Neural progenitor cell (in vitro differentiated cells): Measurements from ENCODE around the gene PAK6. TPM values are rescaled to one million over a fixed set of nuclear protein-coding genes. Genes with fewer than 3 reads are reported as not detected.
A peak's percentile ranks its signal among the peaks of the same experiment; 100 is the strongest.

Experiments
- DNase-seq: peaks from one replicate; pipeline ENCODE4 v3.0.0-alpha.2; 2016; ENCODE audit warnings: low spot score
- H2AFZ ChIP-seq: fragments of 200-600 bp; sonication (generic); replicated peaks from 2 replicates; pipeline ENCODE4 v1.6.1; 2016; ENCODE audit warnings: antibody characterized with exemption
- H3F3A ChIP-seq: fragments of 200-600 bp; sonication (generic); 2 replicates; pipeline ENCODE4 v1.6.1; 2016; ENCODE audit warnings: antibody characterized with exemption, low read depth
- H3K27ac ChIP-seq: fragments of 200-600 bp; sonication (generic); 2 replicates; pipeline ENCODE4 v1.5.1; 2016; ENCODE audit warnings: mild to moderate bottlenecking
- H3K27me3 ChIP-seq: fragments of 200-600 bp; sonication (generic); 2 replicates; pipeline ENCODE4 v1.6.1; 2016; ENCODE audit warnings: mild to moderate bottlenecking, moderate library complexity
- H3K36me3 ChIP-seq: fragments of 200-600 bp; sonication (generic); 2 replicates; pipeline ENCODE4 v1.5.1; 2016
- H3K4me1 ChIP-seq: fragments of 200-600 bp; sonication (generic); 2 replicates; pipeline ENCODE4 v1.6.1; 2016; ENCODE audit warnings: mixed run types
- H3K4me2 ChIP-seq: fragments of 200-600 bp; sonication (generic); 2 replicates; pipeline ENCODE4 v1.6.1; 2016
- H3K4me3 ChIP-seq: fragments of 200-600 bp; sonication (generic); 2 replicates; pipeline ENCODE4 v1.5.1; 2016
- H3K79me2 ChIP-seq: fragments of 200-600 bp; sonication (generic); 2 replicates; pipeline ENCODE4 v1.6.1; 2016; ENCODE audit warnings: low read depth
- H3K9ac ChIP-seq: fragments of 200-600 bp; sonication (generic); 2 replicates; pipeline ENCODE4 v1.6.1; 2016
- H3K9me3 ChIP-seq: fragments of 200-600 bp; sonication (generic); 2 replicates; pipeline ENCODE4 v1.5.1; 2016; ENCODE audit warnings: low read depth
- H4K20me1 ChIP-seq: fragments of 200-600 bp; sonication (generic); 2 replicates; pipeline ENCODE4 v1.6.1; 2016; ENCODE audit warnings: low read depth
- H3K27ac Mint-ChIP-seq: 3 replicates; pipeline ENCODE4 v1.8.0; 2021; ENCODE audit warnings: mixed read lengths
- H3K27me3 Mint-ChIP-seq: 2 replicates; pipeline ENCODE4 v1.8.0; 2022; ENCODE audit warnings: low read depth, mild to moderate bottlenecking, inconsistent platforms, moderate library complexity, mixed read lengths; ENCODE audit not compliant: insufficient read depth
- H3K36me3 Mint-ChIP-seq: 3 replicates; pipeline ENCODE4 v1.8.0; 2021; ENCODE audit warnings: mixed read lengths
- H3K4me1 Mint-ChIP-seq: 3 replicates; pipeline ENCODE4 v1.8.0; 2021; ENCODE audit warnings: mixed read lengths
- H3K4me3 Mint-ChIP-seq: 3 replicates; pipeline ENCODE4 v1.8.0; 2021; ENCODE audit warnings: mild to moderate bottlenecking, moderate library complexity, mixed read lengths
- H3K9me3 Mint-ChIP-seq: 3 replicates; pipeline ENCODE4 v1.8.0; 2020; ENCODE audit warnings: mixed read lengths
- EZH2 ChIP-seq: fragments of 200-600 bp; sonication (generic); IDR thresholded peaks from 2 replicates; pipeline ENCODE4 v1.6.1; 2017; ENCODE audit warnings: antibody characterized with exemption, mild to moderate bottlenecking, moderate library complexity
- EZH2phosphoT487 ChIP-seq: fragments of 200-600 bp; sonication (generic); IDR thresholded peaks from 2 replicates; pipeline ENCODE4 v1.6.1; 2017; ENCODE audit warnings: antibody characterized with exemption
- total RNA-seq: library from RNA; depleted of rRNA; stranded (reverse); fragments of >200 nt; gene quantifications from 2 replicates; pipeline ENCODE4 v1.2.3, GENCODE V29; 2015; ENCODE audit warnings: low replicate concordance
- TF ChIP-seq, protein P1 (sequence below): fragments of 200-600 bp; sonication (generic); IDR thresholded peaks from 2 replicates; pipeline ENCODE4 v1.5.1; 2017; ENCODE audit warnings: antibody characterized with exemption, mild to moderate bottlenecking

Gene PAK6
- total RNA-seq, 1 donor from 2014 or later, result not detected

DNA sequence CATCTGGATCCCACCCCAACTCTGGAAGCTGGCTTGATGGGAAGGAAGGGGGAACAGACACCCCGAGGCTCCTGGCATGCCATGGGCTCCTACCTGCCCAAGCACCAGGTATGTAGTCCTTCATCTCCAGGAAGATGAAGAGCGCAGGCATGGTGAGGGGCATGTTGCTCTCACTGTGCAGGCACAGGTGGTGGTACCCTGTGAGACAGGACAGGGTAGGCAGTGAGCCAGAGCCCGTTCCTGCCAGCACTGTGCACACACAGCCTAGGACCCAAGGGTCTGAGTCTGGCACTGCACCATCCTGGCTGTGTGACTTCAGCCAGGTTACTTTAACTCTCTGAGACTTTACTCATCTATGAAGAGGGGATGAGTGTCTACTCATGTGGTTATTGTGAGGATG is 53.4 kb downstream of the PAK6 start:
- DNase-seq, result no peak
- Histone ChIP-seq H3K9ac (no peak overlapping the region), H3K27ac (no peak overlapping the region), H3K36me3 (no peaks in the 10 kb centered on the region), H3K79me2 (no peaks in the 10 kb centered on the region), H3K4me2 (no peak overlapping the region), H3K9me3 (no peaks in the 10 kb centered on the region), H4K20me1 (no peaks in the 10 kb centered on the region), H3F3A (peaks cover 12% of the 10 kb centered on the region), H3K4me3 (no peak overlapping the region), H2AFZ (no peak overlapping the region), H3K4me1 (peaks cover 27% of the 10 kb centered on the region), H3K27me3 (peaks cover 66% of the 10 kb centered on the region)
- no peaks in the 10 kb centered on the region for H3K9me3 Mint-ChIP-seq
- TF ChIP-seq EZH2 (no peak), EZH2phosphoT487 (no peak)
- TF ChIP-seq, protein P1, sequence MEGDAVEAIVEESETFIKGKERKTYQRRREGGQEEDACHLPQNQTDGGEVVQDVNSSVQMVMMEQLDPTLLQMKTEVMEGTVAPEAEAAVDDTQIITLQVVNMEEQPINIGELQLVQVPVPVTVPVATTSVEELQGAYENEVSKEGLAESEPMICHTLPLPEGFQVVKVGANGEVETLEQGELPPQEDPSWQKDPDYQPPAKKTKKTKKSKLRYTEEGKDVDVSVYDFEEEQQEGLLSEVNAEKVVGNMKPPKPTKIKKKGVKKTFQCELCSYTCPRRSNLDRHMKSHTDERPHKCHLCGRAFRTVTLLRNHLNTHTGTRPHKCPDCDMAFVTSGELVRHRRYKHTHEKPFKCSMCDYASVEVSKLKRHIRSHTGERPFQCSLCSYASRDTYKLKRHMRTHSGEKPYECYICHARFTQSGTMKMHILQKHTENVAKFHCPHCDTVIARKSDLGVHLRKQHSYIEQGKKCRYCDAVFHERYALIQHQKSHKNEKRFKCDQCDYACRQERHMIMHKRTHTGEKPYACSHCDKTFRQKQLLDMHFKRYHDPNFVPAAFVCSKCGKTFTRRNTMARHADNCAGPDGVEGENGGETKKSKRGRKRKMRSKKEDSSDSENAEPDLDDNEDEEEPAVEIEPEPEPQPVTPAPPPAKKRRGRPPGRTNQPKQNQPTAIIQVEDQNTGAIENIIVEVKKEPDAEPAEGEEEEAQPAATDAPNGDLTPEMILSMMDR, result no peak
- peaks cover 66% of the 10 kb centered on the region for H3K4me1 Mint-ChIP-seq
- H3K27me3 Mint-ChIP-seq, result peaks cover 24% of the 10 kb centered on the region
- H3K4me3 Mint-ChIP-seq, result no peak overlapping the region
- H3K27ac Mint-ChIP-seq, result no peak overlapping the region
- H3K36me3 Mint-ChIP-seq, result no peaks in the 10 kb centered on the region

DNA sequence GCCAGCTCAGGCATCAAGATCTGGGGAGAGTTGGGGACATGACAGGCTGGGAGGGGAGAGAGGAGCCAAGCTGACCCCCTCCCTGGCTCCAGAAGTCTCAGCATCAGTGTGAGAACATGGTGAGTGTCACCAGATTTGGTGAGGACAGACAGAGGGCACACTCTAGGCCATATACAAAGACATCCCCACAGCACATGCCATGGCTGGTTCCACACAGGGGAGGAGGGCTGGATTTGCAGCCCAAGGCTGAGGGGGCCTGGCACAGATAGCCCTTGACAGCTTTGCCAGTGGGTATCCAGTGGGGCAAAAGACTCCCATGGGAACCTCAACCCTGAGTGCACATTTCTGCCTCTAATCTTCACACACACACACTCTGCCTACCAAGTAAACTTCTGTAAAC is 54.1 kb downstream of the PAK6 start:
- Mint-ChIP-seq H3K9me3 (no peaks in the 10 kb centered on the region), H3K27ac (peak overlapping the region; percentile 95), H3K4me1 (peaks cover 70% of the 10 kb centered on the region), H3K36me3 (no peaks in the 10 kb centered on the region), H3K27me3 (peaks cover 24% of the 10 kb centered on the region), H3K4me3 (peak overlapping the region; percentile 50)
- no peak overlapping the region for H3K4me3 ChIP-seq
- no peaks in the 10 kb centered on the region for H4K20me1 ChIP-seq
- H3K36me3 ChIP-seq, result no peaks in the 10 kb centered on the region
- peaks cover 12% of the 10 kb centered on the region for H3F3A ChIP-seq
- H3K4me2 ChIP-seq, result no peak overlapping the region
- no peaks in the 10 kb centered on the region for H3K79me2 ChIP-seq
- no peak overlapping the region for H3K9ac ChIP-seq
- no peak for TF ChIP-seq EZH2phosphoT487
- TF ChIP-seq, protein P1, result no peak
- no peak for TF ChIP-seq EZH2
- no peak overlapping the region for H3K27ac ChIP-seq
- H3K9me3 ChIP-seq, result no peaks in the 10 kb centered on the region
- H2AFZ ChIP-seq, result no peak overlapping the region
- no peak for DNase-seq
- peaks cover 59% of the 10 kb centered on the region for H3K27me3 ChIP-seq
- H3K4me1 ChIP-seq, result peaks cover 27% of the 10 kb centered on the region

DNA sequence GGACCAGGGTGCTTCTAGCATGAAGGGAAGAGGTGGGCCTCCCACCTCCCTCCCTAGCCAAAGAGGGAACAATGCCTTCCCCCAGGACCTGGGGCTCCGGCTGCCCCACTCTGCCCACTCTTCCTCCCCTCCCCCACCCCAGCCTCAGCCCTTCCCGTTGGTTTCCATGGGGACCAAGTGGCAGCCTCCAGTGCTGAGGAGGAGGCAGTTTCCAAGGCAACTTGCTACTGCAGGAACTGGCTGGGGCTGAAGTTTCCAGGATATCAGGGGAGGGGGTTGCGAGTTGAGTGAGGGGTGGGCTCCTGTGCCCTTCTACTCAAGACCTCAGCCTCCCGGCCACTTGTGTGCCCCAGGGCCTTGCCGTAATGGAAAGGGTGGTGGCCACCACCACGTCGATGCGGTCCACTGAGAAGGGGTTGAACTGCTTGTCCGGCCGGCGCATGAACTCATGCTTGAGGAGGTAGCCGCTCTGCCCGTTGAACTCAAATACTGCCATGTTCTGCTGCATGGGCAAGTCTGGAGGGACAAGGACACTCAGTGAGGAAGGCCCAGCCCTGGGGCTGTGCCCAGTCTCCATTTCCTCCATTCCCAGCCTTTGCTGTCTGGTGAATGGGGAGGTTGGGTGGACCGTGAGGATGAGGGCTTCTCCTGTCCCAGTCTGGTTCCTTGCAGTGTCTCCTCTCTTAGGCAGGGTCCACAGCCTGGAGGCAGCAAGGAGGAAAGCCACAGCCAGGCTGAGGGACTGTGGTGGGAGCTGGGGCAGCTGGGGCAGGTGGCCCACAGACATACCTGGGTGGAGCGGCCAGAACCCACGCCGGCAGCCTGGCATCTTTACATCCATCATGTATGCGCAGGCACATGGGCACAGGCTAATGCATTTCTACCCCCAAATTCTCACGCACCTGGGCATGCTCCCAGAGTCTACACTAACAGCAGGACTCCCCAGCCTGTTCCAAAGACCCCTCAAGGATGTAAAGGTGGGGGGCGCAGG is 55.3 kb downstream of the PAK6 start:
- Histone ChIP-seq H3K27me3 (peaks cover 47% of the 10 kb centered on the region), H3K4me1 (peaks cover 27% of the 10 kb centered on the region), H3F3A (peaks cover 12% of the 10 kb centered on the region), H3K36me3 (no peaks in the 10 kb centered on the region), H2AFZ (no peak overlapping the region), H3K27ac (no peak overlapping the region), H4K20me1 (no peaks in the 10 kb centered on the region), H3K4me2 (peak overlapping the region; percentile 2), H3K9ac (no peak overlapping the region), H3K9me3 (no peaks in the 10 kb centered on the region), H3K79me2 (no peaks in the 10 kb centered on the region), H3K4me3 (no peak overlapping the region)
- peak; percentile 72 for DNase-seq
- Mint-ChIP-seq H3K4me1 (peaks cover 70% of the 10 kb centered on the region), H3K9me3 (peaks cover 6% of the 10 kb centered on the region), H3K36me3 (no peaks in the 10 kb centered on the region), H3K4me3 (peak overlapping the region; percentile 30), H3K27ac (peak overlapping the region; percentile 95), H3K27me3 (peaks cover 22% of the 10 kb centered on the region)
- TF ChIP-seq, protein P1, result no peak
- TF ChIP-seq EZH2, result no peak
